Trophoblast cell (in vitro differentiated cells and primary cell): ENCODE results near the gene MRPS2.
A peak's percentile ranks its signal among the peaks of the same experiment; 100 is the strongest.

Experiments used
- DNase-seq, 2 donors: peaks; one replicate each; pipeline ENCODE4 v3.0.0-alpha.2; 2016
- H2AFZ ChIP-seq: 2 replicates; pipeline ENCODE4 v1.6.1; 2013; ENCODE audit warnings: low read length, moderate library complexity, mild to moderate bottlenecking; ENCODE audit not compliant: insufficient read depth, poor library complexity
- H2AK5ac ChIP-seq: 2 replicates; pipeline ENCODE4 v1.6.1; 2013; ENCODE audit warnings: mild to moderate bottlenecking, low read length
- H2BK120ac ChIP-seq: 2 replicates; pipeline ENCODE4 v1.6.1; 2013; ENCODE audit warnings: low read length, mild to moderate bottlenecking, moderate library complexity; ENCODE audit not compliant: insufficient read depth, poor library complexity
- H2BK12ac ChIP-seq: 2 replicates; pipeline ENCODE4 v1.6.1; 2013; ENCODE audit warnings: mild to moderate bottlenecking, low read length, moderate library complexity
- H2BK5ac ChIP-seq: 2 replicates; pipeline ENCODE4 v1.6.1; 2013; ENCODE audit warnings: low read length, low read depth, moderate library complexity, mild to moderate bottlenecking; ENCODE audit not compliant: poor library complexity
- H3K14ac ChIP-seq: 2 replicates; pipeline ENCODE4 v1.6.1; 2013; ENCODE audit warnings: mild to moderate bottlenecking, low read length
- H3K18ac ChIP-seq: 2 replicates; pipeline ENCODE4 v1.6.1; 2013; ENCODE audit warnings: mild to moderate bottlenecking, low read length
- H3K23ac ChIP-seq: 2 replicates; pipeline ENCODE4 v1.6.1; 2013; ENCODE audit warnings: low read length
- H3K27ac ChIP-seq: 2 replicates; pipeline ENCODE4 v1.5.1; 2013; ENCODE audit warnings: low read depth, mild to moderate bottlenecking, inconsistent platforms, low read length, moderate library complexity
- H3K27me3 ChIP-seq: 2 replicates; pipeline ENCODE4 v1.6.1; 2013; ENCODE audit warnings: inconsistent platforms, mild to moderate bottlenecking, low read length, moderate library complexity; ENCODE audit not compliant: insufficient read depth
- H3K36me3 ChIP-seq, 2 experiments: 1 replicate in 1 of 2; 2 replicates in 1 of 2; pipeline ENCODE4 v1.6.1; 2013; ENCODE audit warnings: low read length in 2 of 2, mild to moderate bottlenecking in 2 of 2, moderate library complexity in 1 of 2; ENCODE audit not compliant: insufficient read depth in 2 of 2, control insufficient read depth in 1 of 2
- H3K4ac ChIP-seq: 2 replicates; pipeline ENCODE4 v1.6.1; 2013; ENCODE audit warnings: low read depth, mild to moderate bottlenecking, low read length, moderate library complexity
- H3K4me1 ChIP-seq, 2 experiments: 1 replicate in 1 of 2; 2 replicates in 1 of 2; pipeline ENCODE4 v1.6.1; 2013; ENCODE audit warnings: low read length in 2 of 2, mild to moderate bottlenecking in 2 of 2, moderate library complexity in 1 of 2; ENCODE audit not compliant: insufficient read depth in 2 of 2, control insufficient read depth in 1 of 2
- H3K4me2 ChIP-seq: 2 replicates; pipeline ENCODE4 v1.6.1; 2013; ENCODE audit warnings: inconsistent platforms, mild to moderate bottlenecking, low read length, moderate library complexity
- H3K4me3 ChIP-seq: 2 replicates; pipeline ENCODE4 v1.5.1; 2013; ENCODE audit warnings: mild to moderate bottlenecking, low read depth, low read length, inconsistent platforms
- H3K79me1 ChIP-seq: one replicate; pipeline ENCODE4 v1.6.1; 2013; ENCODE audit warnings: low read length
- H3K79me2 ChIP-seq: 2 replicates; pipeline ENCODE4 v1.6.1; 2013; ENCODE audit warnings: low read length, mild to moderate bottlenecking; ENCODE audit not compliant: control insufficient read depth, insufficient read depth, poor library complexity
- H3K9ac ChIP-seq: 2 replicates; pipeline ENCODE4 v1.6.1; 2013; ENCODE audit warnings: mild to moderate bottlenecking, low read length
- H3K9me3 ChIP-seq: 2 replicates; pipeline ENCODE4 v1.6.1; 2013; ENCODE audit warnings: low read depth, mild to moderate bottlenecking, control low read depth, inconsistent platforms, low read length; ENCODE audit not compliant: insufficient read depth
- H4K12ac ChIP-seq: 2 replicates; pipeline ENCODE4 v1.6.1; 2013; ENCODE audit warnings: low read depth, mild to moderate bottlenecking, low read length, moderate library complexity
- H4K8ac ChIP-seq: 2 replicates; pipeline ENCODE4 v1.6.1; 2013; ENCODE audit warnings: low read depth, mild to moderate bottlenecking, low read length, moderate library complexity
- H4K91ac ChIP-seq: one replicate; pipeline ENCODE4 v1.6.1; 2013; ENCODE audit warnings: low read depth, mild to moderate bottlenecking, low read length, moderate library complexity
- WGBS: extraction: QIAGEN DNeasy Blood & Tissue Kit; methylation state at CpG from one replicate; pipeline ENCODE4 v1.1.7; 2013; ENCODE audit warnings: missing lambda C conversion rate; ENCODE audit not compliant: insufficient read length, insufficient coverage; ENCODE audit errors: extremely low coverage; 5-methylcytosine and 5-hydroxymethylcytosine counted together

MRPS2 gene

GRCh38 chr9:135473972-135474543, 26.4 kb upstream of the MRPS2 start:
- Histone ChIP-seq H3K14ac (no peak overlapping the region), H3K4me2 (no peak overlapping the region), H3K18ac (no peak overlapping the region), H3K4me3 (no peak overlapping the region), H3K23ac (no peak overlapping the region), H3K79me1 (peaks cover 1% of the 10 kb centered on the region), H2AFZ (no peak overlapping the region), H3K9ac (no peak overlapping the region), H2BK120ac (no peak overlapping the region), H3K4ac (no peak overlapping the region), H4K91ac (no peak overlapping the region), H3K9me3 (no peaks in the 10 kb centered on the region), H4K12ac (no peak overlapping the region), H3K4me1 (peaks cover 20 to 23% of the 10 kb centered on the region in 2 experiments), H2AK5ac (no peak overlapping the region), H2BK5ac (no peak overlapping the region), H2BK12ac (no peak overlapping the region), H3K27me3 (no peaks in the 10 kb centered on the region), H3K36me3 (no peaks in the 10 kb centered on the region), H3K79me2 (no peaks in the 10 kb centered on the region), H4K8ac (no peak overlapping the region), H3K27ac (no peak overlapping the region)
- WGBS, result no CpG with 5 or more reads among the region's 12 CpGs
- no peak for DNase-seq

GRCh38 chr9:135474915-135475314, 25.6 kb upstream of the MRPS2 start:
- Histone ChIP-seq H3K4ac (no peak overlapping the region), H3K79me2 (no peaks in the 10 kb centered on the region), H4K12ac (no peak overlapping the region)

GRCh38 chr9:135476561-135477355, 23.7 kb upstream of the MRPS2 start:
- H3K14ac ChIP-seq, result no peak overlapping the region
- no peak overlapping the region for H3K23ac ChIP-seq
- H3K4me2 ChIP-seq, result no peak overlapping the region
- no peaks in the 10 kb centered on the region for H3K36me3 ChIP-seq
- no peak overlapping the region for H4K8ac ChIP-seq
- H2BK120ac ChIP-seq, result no peak overlapping the region
- peaks cover 10 to 18% of the 10 kb centered on the region in 2 experiments for H3K4me1 ChIP-seq
- H4K91ac ChIP-seq, result no peak overlapping the region
- H4K12ac ChIP-seq, result no peak overlapping the region
- WGBS, result no CpG with 5 or more reads among the region's 10 CpGs
- H3K79me2 ChIP-seq, result peaks cover 3% of the 10 kb centered on the region
- no peak for DNase-seq
- H3K27ac ChIP-seq, result no peak overlapping the region
- no peaks in the 10 kb centered on the region for H3K27me3 ChIP-seq
- H3K9me3 ChIP-seq, result no peaks in the 10 kb centered on the region
- H2AFZ ChIP-seq, result no peak overlapping the region
- H3K9ac ChIP-seq, result no peak overlapping the region
- H2BK12ac ChIP-seq, result no peak overlapping the region
- no peak overlapping the region for H3K4ac ChIP-seq
- H2AK5ac ChIP-seq, result no peak overlapping the region
- H3K18ac ChIP-seq, result no peak overlapping the region
- H3K4me3 ChIP-seq, result no peak overlapping the region
- no peak overlapping the region for H2BK5ac ChIP-seq
- peaks cover 8% of the 10 kb centered on the region for H3K79me1 ChIP-seq

More at GRCh38 chr9:135474915-135475314, 25.6 kb upstream of the MRPS2 start:
- no peak overlapping the region for H3K27ac ChIP-seq
- no peak overlapping the region for H2AFZ ChIP-seq
- H3K23ac ChIP-seq, result no peak overlapping the region
- peaks cover 3% of the 10 kb centered on the region for H3K79me1 ChIP-seq
- H2AK5ac ChIP-seq, result no peak overlapping the region
- no peak overlapping the region for H2BK120ac ChIP-seq
- H3K4me3 ChIP-seq, result no peak overlapping the region
- peaks cover 20 to 22% of the 10 kb centered on the region in 2 experiments for H3K4me1 ChIP-seq
- H3K14ac ChIP-seq, result no peak overlapping the region
- no peak overlapping the region for H3K4me2 ChIP-seq
- DNase-seq, result peak in 1 of 2 donors; percentile 30
- no peak overlapping the region for H4K8ac ChIP-seq
- H4K91ac ChIP-seq, result no peak overlapping the region
- H3K36me3 ChIP-seq, result no peaks in the 10 kb centered on the region
- H3K9ac ChIP-seq, result no peak overlapping the region
- WGBS, result no CpG with 5 or more reads among the region's 12 CpGs
- H3K9me3 ChIP-seq, result no peaks in the 10 kb centered on the region
- H2BK5ac ChIP-seq, result no peak overlapping the region
- H3K27me3 ChIP-seq, result no peaks in the 10 kb centered on the region
- no peak overlapping the region for H3K18ac ChIP-seq
- H2BK12ac ChIP-seq, result no peak overlapping the region

GRCh38 chr9:135478191-135478590, 22.3 kb upstream of the MRPS2 start:
- H3K23ac ChIP-seq, result no peak overlapping the region
- H3K27me3 ChIP-seq, result no peaks in the 10 kb centered on the region
- no CpG with 5 or more reads among the region's 10 CpGs for WGBS
- no peak overlapping the region for H3K4ac ChIP-seq
- H3K14ac ChIP-seq, result no peak overlapping the region
- H2BK5ac ChIP-seq, result no peak overlapping the region
- H3K79me2 ChIP-seq, result peaks cover 3% of the 10 kb centered on the region
- no peaks in the 10 kb centered on the region for H3K9me3 ChIP-seq
- no peak overlapping the region for H3K4me3 ChIP-seq
- no peak overlapping the region for H4K8ac ChIP-seq
- H2BK120ac ChIP-seq, result no peak overlapping the region
- H3K36me3 ChIP-seq, result peaks cover 0 to under 1% of the 10 kb centered on the region in 2 experiments
- H2AFZ ChIP-seq, result no peak overlapping the region
- no peak overlapping the region for H3K18ac ChIP-seq
- H4K91ac ChIP-seq, result no peak overlapping the region
- no peak overlapping the region for H2BK12ac ChIP-seq
- no peak overlapping the region for H3K4me2 ChIP-seq
- DNase-seq, result no peak
- no peak overlapping the region for H3K27ac ChIP-seq
- H3K79me1 ChIP-seq, result peaks cover 8% of the 10 kb centered on the region
- no peak overlapping the region for H4K12ac ChIP-seq
- peaks cover 0 to 9% of the 10 kb centered on the region in 2 experiments for H3K4me1 ChIP-seq
- H3K9ac ChIP-seq, result no peak overlapping the region
- no peak overlapping the region for H2AK5ac ChIP-seq
